Measurements from ENCODE around the gene SLC15A3. TPM values are rescaled to one million over a fixed set of nuclear protein-coding genes. Genes with fewer than 3 reads are reported as not detected.
A peak's percentile ranks its signal among the peaks of the same experiment; 100 is the strongest.

SLC15A3 gene
- total RNA-seq, 4 donors from 2014 or later: 32.2 to 94.4 (median 64.8) TPM

DNA sequence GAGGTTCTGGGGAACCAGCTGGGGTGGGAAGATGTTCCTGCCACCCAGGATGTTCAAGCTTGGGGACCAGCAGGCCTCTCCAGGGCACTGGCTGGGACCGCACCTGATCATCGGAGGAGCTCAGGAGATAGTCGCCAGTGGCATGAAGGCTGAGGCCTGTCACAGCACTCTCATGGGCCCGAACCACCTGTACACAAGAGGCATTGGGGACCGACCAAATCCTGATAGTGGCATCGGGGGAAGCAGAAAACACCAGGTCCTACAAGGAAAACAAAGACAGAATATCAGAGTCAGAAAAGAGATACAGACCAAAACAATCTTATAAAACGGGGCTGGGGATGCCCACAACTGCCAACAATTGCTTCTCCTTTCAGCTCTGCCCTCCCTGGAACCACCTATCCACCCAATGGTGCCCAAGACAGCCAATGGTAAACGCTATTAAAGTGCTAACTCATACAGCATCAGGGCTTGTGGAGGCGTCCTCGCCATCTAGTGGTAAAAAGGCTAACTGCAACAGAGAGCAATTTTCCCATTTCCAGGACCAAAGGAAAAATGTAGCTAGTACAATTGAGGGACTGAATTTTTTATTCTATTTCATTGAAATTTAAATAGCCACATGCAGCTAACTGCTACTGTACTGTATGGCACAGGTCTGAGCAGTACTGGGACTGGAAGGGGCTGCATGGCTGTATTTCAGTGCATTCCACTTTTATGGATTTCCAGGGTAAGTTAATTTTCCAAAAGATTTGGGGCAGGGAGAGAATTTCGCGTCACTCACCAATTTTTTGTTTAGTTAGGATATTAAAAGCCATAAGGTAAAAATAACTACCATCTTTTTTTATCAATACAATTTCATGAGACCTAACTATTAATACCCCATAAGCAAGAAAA lies 52.7 kb downstream of the SLC15A3 start:
- H3K36me3 ChIP-seq: peaks cover 5 to 98% (median 35%) of the 10 kb centered on the region in 3 donors
- no peak overlapping the region for H3K27ac ChIP-seq
- peak in 1 of 2 donors; percentile 52 for DNase-seq (ENCODE audit: low spot score in 2 of 2)
- TF ChIP-seq POLR2A (IDR thresholded peaks at IDR 0.05) (no peak), EP300 (IDR thresholded peaks at IDR 0.05) (no peak)
- TF ChIP-seq, protein P1, sequence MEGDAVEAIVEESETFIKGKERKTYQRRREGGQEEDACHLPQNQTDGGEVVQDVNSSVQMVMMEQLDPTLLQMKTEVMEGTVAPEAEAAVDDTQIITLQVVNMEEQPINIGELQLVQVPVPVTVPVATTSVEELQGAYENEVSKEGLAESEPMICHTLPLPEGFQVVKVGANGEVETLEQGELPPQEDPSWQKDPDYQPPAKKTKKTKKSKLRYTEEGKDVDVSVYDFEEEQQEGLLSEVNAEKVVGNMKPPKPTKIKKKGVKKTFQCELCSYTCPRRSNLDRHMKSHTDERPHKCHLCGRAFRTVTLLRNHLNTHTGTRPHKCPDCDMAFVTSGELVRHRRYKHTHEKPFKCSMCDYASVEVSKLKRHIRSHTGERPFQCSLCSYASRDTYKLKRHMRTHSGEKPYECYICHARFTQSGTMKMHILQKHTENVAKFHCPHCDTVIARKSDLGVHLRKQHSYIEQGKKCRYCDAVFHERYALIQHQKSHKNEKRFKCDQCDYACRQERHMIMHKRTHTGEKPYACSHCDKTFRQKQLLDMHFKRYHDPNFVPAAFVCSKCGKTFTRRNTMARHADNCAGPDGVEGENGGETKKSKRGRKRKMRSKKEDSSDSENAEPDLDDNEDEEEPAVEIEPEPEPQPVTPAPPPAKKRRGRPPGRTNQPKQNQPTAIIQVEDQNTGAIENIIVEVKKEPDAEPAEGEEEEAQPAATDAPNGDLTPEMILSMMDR (IDR thresholded peaks at IDR 0.05): peak; percentile 82 to 95 (median 93)
- H3K27me3 ChIP-seq: no peaks in the 10 kb centered on the region
- H3K4me1 ChIP-seq: peaks cover 0 to 12% (median 2%) of the 10 kb centered on the region in 4 donors
- H3K9me3 ChIP-seq: no peaks in the 10 kb centered on the region
- WGBS, 2 donors: 59 to 64% methylated on average over 12 of the region's 12 CpGs
- H3K4me3 ChIP-seq: no peak overlapping the region

DNA sequence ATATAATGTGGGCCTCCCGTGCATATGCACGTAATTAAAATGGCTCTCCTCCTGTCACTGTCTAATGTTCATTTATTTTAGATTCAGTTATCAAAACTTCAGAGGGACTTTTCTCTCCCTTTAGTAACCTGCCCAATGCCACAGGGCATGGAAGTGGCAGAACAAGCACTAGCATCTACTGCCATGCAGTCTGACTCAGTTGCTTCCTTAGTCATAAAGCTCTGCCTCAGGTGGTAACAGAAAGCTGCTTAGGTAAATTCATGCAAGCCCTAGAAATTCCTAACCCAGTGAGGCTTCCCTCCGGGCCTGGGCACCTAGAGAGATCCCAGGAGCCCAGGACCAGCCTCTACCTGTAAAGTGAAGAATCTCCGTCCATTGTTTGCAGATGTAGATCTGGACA lies 54.5 kb downstream of the SLC15A3 start:
- Histone ChIP-seq H3K27ac (no peak overlapping the region), H3K36me3 (peaks cover 5 to 100% (median 32%) of the 10 kb centered on the region in 3 donors), H3K4me3 (no peak overlapping the region), H3K27me3 (no peaks in the 10 kb centered on the region), H3K9me3 (no peaks in the 10 kb centered on the region), H3K4me1 (no peaks in the 10 kb centered on the region)
- DNase-seq (ENCODE audit: low spot score in 2 of 2): no peak
- WGBS, 2 donors: 90 to 95% methylated on average over 4 of the region's 4 CpGs
- TF ChIP-seq EP300 (IDR thresholded peaks at IDR 0.05) (no peak), POLR2A (IDR thresholded peaks at IDR 0.05) (no peak)
- TF ChIP-seq, protein P1 (IDR thresholded peaks at IDR 0.05): no peak

DNA sequence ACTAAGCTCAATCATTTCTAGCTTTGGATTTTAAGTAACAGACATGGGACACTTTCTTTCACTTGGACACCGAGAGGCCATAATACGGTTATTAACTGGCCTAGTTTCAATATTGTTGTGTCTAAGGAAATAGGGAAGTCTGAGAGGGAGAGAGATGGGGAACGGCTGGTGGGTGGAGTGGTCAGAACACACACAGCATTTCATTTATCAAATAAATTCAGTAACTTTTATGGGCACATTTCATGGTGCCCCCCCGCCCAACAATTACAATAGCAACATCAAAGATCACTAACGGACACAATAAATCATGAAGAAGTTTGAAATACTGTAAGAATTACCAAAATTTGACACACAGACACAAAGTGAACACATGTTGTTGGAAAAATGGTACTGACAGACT lies 56.3 kb downstream of the SLC15A3 start:
- TF ChIP-seq POLR2A (IDR thresholded peaks at IDR 0.05) (no peak), EP300 (IDR thresholded peaks at IDR 0.05) (no peak)
- TF ChIP-seq, protein P1 (IDR thresholded peaks at IDR 0.05): no peak
- Histone ChIP-seq H3K27me3 (no peaks in the 10 kb centered on the region), H3K4me3 (no peak overlapping the region), H3K27ac (no peak overlapping the region), H3K36me3 (peaks cover 5 to 100% (median 27%) of the 10 kb centered on the region in 3 donors), H3K9me3 (no peaks in the 10 kb centered on the region), H3K4me1 (peaks cover 0 to 3% (median 0%) of the 10 kb centered on the region in 4 donors)
- no peak for DNase-seq (ENCODE audit: low spot score in 2 of 2)
- WGBS, 2 donors: 80 to 81% methylated on average over 5 of the region's 5 CpGs

DNA sequence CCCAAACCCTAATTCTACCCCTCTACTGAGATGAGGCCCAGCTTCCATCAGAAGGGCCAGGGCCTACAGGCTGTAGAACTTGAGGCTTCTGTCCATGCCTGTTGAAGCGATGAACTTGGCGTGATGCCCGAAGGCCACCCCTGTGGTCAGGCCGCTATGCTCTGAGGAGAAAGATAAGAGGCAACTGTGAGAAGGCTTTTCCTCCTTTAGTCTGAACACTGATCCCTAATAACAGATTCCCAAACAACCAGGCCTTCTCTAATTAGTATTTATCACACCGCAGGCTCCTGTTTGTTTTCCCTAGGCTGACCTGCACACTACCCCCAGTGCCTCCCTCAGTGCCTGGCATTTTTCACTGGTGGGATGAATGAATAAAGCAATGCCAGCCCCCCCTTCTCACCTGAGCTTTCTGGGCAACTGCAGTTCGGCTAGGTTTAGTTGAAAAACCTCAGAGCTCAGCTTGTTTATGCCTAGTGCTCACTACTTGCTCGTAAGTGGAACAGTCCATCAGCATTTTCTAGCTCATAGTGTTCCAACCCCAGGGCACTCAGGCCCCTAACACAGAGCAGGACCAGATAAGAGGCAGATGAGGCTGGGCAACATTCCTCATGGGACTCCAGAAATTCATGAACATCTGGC lies 60.8 kb downstream of the SLC15A3 start:
- Histone ChIP-seq H3K9me3 (no peaks in the 10 kb centered on the region), H3K36me3 (peaks cover 0 to 98% (median 4%) of the 10 kb centered on the region in 3 donors), H3K27ac (no peak overlapping the region), H3K4me3 (no peak overlapping the region), H3K4me1 (peaks cover 0 to 3% (median 0%) of the 10 kb centered on the region in 4 donors), H3K27me3 (no peaks in the 10 kb centered on the region)
- WGBS, 2 donors: 78 to 80% methylated on average over 7 of the region's 7 CpGs
- TF ChIP-seq, protein P1 (IDR thresholded peaks at IDR 0.05): no peak
- TF ChIP-seq EP300 (IDR thresholded peaks at IDR 0.05): no peak
- no peak for TF ChIP-seq POLR2A (IDR thresholded peaks at IDR 0.05)
- no peak for DNase-seq (ENCODE audit: low spot score in 2 of 2)

DNA sequence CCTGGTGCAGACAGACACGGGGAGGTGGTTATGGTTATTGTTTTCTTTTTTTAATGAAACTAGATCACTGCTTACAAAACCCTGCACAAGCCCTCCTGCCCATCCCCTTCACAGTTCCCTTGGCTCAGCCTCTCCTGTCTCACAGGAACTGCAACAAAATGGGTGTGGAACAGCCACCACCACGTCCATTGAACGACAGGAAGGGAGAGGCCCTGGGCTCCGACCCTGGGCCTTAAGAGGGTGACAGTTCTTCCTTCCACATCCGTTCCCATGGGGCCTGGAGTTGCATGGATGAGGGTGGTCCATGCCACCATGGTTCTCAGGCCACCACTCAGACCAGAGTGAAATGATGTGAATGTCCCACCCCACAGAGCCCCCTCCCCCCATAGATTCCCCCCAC lies 61.3 kb downstream of the SLC15A3 start:
- Histone ChIP-seq H3K27ac (no peak overlapping the region), H3K9me3 (no peaks in the 10 kb centered on the region), H3K27me3 (no peaks in the 10 kb centered on the region), H3K4me1 (peaks cover 0 to 3% (median 0%) of the 10 kb centered on the region in 4 donors), H3K4me3 (no peak overlapping the region), H3K36me3 (peaks cover 0 to 94% (median 0%) of the 10 kb centered on the region in 3 donors)
- DNase-seq (ENCODE audit: low spot score in 2 of 2): no peak
- TF ChIP-seq EP300 (IDR thresholded peaks at IDR 0.05) (no peak), POLR2A (IDR thresholded peaks at IDR 0.05) (no peak)
- TF ChIP-seq, protein P1 (IDR thresholded peaks at IDR 0.05): no peak
- 46 to 63% methylated on average over 5 of the region's 5 CpGs for WGBS, 2 donors
